ENCODE measurements around the gene POLD4. TPM values are rescaled to one million over a fixed set of nuclear protein-coding genes. Genes with fewer than 3 reads are reported as not detected.

POLD4 gene
- total and polyA plus RNA-seq, 12 donors, result 13.0 to 166 (median 95.6) TPM

DNA sequence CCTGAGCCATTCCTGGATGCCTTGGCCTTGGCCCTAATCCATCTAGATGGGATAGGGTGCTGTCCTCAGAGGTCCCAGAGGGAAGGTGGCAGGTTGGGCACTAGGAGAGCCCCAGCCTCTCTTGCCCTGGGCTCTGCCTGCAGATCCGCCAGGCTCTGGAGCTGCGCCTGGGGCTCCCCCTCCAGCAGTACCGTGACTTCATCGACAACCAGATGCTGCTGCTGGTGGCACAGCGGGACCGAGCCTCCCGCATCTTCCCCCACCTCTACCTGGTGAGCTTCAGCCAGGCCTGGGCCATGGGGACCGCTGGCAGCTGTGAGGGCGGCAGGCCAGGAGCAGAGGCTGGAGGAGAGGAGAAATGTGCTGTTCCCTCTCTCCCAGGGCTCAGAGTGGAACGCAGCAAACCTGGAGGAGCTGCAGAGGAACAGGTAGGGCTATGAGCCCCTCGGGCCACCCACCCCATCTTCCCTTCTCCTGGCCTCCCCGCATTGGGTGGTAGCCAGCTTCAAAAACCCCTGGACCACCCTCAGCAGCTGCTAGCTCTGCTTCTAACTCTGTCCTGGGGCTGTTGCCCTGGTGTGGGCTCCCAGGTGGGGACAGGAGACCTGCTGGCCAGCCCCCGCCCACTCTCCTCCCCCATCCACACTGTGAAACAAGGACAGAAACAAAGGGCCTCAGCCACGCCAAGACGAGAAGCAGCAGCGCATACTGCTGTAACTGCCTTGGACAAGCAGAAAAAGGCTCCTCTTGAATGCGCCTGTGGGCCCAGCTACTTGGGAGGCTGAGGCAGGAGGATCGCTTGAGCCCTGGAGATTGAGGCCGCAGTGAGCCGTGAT is 45.1 kb downstream of the POLD4 start:
- intact Hi-C loops (cut with DNase I), result no loop called here
- Histone ChIP-seq H3K4me1 (replicated peaks in 1 of 2) (peaks cover 7 to 11% of the 10 kb centered on the region in 2 donors), H3K9me3 (replicated peaks in 1 of 3) (no peaks in the 10 kb centered on the region), H3K4me3 (no peak overlapping the region), H3K36me3 (replicated peaks in 1 of 2) (peaks cover 0 to 20% of the 10 kb centered on the region in 2 donors), H3K27me3 (no peaks in the 10 kb centered on the region), H3K27ac (no peak overlapping the region)
- TF ChIP-seq, protein P1, sequence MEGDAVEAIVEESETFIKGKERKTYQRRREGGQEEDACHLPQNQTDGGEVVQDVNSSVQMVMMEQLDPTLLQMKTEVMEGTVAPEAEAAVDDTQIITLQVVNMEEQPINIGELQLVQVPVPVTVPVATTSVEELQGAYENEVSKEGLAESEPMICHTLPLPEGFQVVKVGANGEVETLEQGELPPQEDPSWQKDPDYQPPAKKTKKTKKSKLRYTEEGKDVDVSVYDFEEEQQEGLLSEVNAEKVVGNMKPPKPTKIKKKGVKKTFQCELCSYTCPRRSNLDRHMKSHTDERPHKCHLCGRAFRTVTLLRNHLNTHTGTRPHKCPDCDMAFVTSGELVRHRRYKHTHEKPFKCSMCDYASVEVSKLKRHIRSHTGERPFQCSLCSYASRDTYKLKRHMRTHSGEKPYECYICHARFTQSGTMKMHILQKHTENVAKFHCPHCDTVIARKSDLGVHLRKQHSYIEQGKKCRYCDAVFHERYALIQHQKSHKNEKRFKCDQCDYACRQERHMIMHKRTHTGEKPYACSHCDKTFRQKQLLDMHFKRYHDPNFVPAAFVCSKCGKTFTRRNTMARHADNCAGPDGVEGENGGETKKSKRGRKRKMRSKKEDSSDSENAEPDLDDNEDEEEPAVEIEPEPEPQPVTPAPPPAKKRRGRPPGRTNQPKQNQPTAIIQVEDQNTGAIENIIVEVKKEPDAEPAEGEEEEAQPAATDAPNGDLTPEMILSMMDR (IDR thresholded peaks at IDR 0.05), result no peak
- no peak for TF ChIP-seq POLR2A (IDR thresholded peaks at IDR 0.05)
- WGBS, 4 donors, result 93 to 96% (median 95%) methylated on average over 9 to 20 of the region's 20 CpGs
- DNase-seq, result peak in 2 of 7 donors; percentile 11 to 41

DNA sequence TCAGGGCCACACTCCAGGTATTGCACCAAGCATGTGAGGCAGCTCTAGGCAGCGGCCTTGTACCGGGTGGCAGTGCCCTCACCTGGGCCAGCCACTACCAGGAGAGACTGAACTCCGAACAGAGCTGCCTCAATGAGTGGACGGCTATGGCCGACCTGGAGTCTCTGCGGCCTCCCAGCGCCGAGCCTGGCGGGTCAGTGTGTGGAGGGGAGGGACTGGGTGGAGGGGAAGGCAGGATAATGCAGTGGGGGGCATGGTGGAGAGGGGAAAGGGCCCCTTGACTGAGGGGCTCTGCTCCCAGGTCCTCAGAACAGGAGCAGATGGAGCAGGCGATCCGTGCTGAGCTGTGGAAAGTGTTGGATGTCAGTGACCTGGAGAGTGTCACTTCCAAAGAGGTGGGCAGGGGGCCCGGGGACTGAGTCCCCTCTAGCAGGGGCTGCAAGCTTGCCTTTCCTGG is 45.8 kb downstream of the POLD4 start:
- 84 to 92% (median 88%) methylated on average over 9 to 12 of the region's 12 CpGs for WGBS, 4 donors
- intact Hi-C loops (cut with DNase I), result no loop called here
- H3K36me3 ChIP-seq (replicated peaks in 1 of 2), result peaks cover 0 to 20% of the 10 kb centered on the region in 2 donors
- H3K9me3 ChIP-seq (replicated peaks in 1 of 3), result no peaks in the 10 kb centered on the region
- H3K27me3 ChIP-seq, result no peaks in the 10 kb centered on the region
- peak in 1 of 7 donors; percentile 45 for DNase-seq
- H3K4me1 ChIP-seq (replicated peaks in 1 of 2), result peaks cover 13 to 16% of the 10 kb centered on the region in 2 donors
- no peak overlapping the region for H3K4me3 ChIP-seq
- no peak for TF ChIP-seq POLR2A (IDR thresholded peaks at IDR 0.05)
- TF ChIP-seq, protein P1 (IDR thresholded peaks at IDR 0.05), result no peak
- no peak overlapping the region for H3K27ac ChIP-seq

DNA sequence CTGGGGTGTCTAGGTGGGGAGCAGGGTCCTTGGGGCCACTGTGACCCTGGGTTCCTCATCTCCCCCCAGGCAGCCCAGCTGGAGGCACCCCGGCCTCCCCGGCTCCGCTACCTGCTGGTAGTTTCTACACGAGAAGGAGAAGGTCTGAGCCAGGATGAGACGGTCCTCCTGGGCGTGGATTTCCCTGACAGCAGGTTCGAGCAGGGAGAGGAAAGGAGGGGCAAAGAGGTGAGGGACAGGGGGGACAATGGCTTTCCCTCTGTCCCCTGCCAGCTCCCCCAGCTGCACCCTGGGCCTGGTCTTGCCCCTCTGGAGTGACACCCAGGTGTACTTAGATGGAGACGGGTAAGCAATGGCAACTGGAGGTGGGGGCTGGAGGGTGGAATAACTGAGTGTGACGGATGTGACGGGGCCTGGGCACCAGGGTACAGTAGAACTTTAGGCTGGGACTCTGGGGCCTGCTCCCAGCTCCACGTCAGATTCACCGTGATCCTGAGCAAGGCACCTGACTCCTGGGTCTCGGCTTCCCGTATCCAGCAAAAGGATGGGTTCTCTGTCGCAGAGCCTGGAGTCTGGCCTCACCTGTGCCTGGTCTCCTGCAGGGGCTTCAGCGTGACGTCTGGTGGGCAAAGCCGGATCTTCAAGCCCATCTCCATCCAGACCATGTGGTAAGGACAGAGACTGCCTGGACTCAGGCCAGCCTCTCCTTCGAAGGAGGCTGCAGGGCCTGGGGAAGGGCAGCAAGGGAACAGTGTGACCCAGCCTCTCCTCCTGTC is 46.4 kb downstream of the POLD4 start:
- H3K9me3 ChIP-seq (replicated peaks in 1 of 3), result no peaks in the 10 kb centered on the region
- 87 to 94% (median 92%) methylated on average over 14 to 19 of the region's 19 CpGs for WGBS, 4 donors
- no peaks in the 10 kb centered on the region for H3K27me3 ChIP-seq
- H3K27ac ChIP-seq, result no peak overlapping the region
- no peak for TF ChIP-seq POLR2A (IDR thresholded peaks at IDR 0.05)
- TF ChIP-seq, protein P1 (IDR thresholded peaks at IDR 0.05), result no peak
- intact Hi-C loops (cut with DNase I), result no loop called here
- DNase-seq, result peak in 2 of 7 donors; percentile 12 to 47
- peaks cover 0 to 20% of the 10 kb centered on the region in 2 donors for H3K36me3 ChIP-seq (replicated peaks in 1 of 2)
- no peak overlapping the region for H3K4me3 ChIP-seq
- H3K4me1 ChIP-seq (replicated peaks in 1 of 2), result peaks cover 15 to 21% of the 10 kb centered on the region in 2 donors
